GF-D8 (cell line): Measurements from ENCODE around the gene SPOCK2.

Experiments used
- DNase-seq: peaks from one replicate; lab custom pipeline; 2025; lab: John Stamatoyannopoulos, UW

Gene SPOCK2

DNA sequence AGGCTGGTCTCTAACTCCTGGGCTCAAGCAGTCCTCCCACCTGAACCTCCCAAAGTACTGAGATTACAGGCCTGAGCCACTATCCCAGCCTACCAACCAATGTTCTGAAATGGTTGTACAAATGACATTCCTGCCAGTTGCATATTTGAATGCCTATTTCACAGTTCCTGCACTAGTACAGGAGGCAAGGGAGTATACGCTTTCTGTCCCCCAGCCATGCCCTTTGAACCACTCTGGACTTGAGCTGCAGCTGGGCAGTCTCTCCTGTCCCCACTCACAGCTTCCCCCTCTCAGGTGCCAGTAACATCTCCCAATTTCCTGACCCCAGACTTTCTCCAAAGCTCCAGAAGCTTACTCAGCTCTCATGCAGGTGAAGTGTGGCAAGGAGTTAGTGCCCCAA lies 58.9 kb downstream of the SPOCK2 start:
- no peak for DNase-seq

DNA sequence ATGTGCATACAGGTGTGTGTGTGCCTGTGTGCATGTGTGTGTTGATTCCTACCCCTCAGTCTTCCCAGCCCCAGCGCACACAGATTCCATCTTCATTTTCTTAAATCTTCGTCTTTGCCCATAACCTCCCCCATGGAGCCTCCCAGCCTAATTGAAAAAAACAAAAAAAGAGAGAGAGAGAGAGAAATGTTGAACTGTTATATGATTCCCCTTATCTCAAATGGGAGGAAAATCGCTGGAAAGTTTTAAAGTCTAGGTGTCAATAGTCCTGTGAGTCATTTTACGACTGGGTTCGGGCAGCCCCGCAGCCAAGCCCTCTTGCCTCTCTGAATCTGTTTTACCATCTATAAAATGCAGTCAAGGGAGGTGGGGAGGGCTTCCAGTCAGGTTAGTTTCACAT lies 60.9 kb downstream of the SPOCK2 start:
- no peak for DNase-seq

DNA sequence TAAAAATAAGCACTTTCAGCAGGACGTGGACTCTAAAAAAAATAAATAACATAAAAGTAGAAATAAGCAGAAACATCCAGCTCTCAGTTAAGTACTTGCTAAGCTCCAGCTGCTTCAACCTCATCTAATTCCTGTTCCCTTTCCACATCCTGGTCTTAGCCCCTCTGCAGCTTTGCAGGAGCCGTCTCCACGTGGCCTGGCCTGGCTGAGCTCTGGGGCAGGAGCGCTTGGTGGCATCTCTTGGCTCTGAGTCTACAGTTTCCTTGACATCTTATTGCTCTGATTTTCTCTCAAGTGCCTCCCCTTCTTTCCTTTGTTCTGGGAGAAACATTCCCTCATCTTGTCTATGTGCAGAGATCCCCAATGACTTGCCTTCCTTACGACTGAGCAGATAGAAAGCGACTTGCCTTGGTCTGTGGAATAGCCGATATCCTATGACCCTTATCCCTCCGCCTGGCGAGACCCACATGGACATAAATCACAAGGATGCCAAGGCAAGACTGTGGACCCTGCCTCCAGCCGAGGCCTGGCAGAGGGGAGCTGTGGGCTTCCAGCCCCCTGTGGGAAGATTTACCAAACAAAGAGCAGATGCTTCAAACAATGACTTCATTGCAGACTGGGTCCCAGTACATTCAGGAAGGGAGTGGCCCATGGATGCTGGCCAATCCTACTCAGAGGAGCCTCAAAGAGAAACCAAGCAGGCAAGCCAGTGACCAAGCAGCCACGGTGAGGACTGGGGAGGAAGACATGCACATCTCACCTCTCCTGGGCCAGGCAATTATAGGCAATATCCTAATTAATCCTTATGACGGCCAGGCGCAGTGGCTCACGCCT lies 61.9 kb downstream of the SPOCK2 start:
- no peak for DNase-seq

DNA sequence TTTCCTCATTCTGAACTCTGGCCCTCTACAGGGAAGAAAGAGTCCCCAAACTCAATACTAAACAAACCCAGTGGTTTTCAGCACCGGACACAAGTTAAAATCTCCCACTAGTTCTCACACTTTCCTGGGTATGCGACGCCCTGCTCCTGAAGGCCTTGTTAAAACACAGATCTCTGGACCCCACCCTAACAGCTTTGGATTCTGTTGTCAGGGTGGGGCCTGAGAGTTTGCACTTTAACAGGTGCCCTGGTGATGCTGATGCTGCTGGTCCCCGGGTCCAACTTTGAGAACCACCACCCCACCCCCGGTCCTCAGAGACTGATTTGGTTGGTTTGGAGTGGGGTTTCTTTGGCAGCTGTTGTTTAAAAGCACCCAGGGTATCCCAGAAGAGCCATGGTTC lies 62.5 kb downstream of the SPOCK2 start:
- no peak for DNase-seq

DNA sequence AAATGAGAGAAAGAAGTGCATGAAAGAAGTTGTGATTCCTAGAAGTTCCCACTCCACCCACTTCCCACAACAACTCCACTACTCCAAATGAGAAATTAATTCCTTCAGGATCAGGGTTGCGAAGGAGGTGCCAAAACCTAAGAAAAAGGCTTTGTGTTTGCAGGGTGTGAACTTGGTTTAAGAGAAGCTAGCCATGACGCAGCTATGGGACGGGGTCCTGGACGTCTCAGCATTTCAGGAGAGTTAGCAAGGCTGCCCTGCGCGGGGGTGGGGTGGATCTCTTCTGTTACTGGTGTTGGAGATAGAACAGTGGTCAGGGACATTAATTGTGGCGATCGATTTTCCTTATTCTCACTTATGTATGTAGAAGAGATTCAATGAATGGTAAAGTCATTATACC lies 63.0 kb downstream of the SPOCK2 start:
- no peak for DNase-seq

DNA sequence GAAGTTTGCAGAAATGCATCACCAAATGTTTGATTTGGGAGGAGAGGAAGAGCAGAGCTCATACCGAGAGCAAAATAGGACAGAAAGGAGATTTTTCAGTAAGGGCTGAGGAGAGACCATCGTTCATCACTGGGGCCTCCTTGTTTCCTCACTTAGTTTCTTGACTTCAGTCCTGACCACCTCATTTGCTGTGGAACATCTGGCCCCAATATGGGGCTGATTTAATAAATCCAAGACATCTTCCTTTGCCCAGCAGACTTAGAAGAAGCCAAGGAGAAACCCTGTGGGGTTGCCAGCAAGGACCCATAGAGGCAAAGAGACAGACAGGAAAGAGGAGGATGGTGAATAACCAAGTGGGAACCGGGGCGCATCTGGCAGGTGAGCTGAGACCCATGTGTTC lies 63.8 kb downstream of the SPOCK2 start:
- DNase-seq = no peak

DNA sequence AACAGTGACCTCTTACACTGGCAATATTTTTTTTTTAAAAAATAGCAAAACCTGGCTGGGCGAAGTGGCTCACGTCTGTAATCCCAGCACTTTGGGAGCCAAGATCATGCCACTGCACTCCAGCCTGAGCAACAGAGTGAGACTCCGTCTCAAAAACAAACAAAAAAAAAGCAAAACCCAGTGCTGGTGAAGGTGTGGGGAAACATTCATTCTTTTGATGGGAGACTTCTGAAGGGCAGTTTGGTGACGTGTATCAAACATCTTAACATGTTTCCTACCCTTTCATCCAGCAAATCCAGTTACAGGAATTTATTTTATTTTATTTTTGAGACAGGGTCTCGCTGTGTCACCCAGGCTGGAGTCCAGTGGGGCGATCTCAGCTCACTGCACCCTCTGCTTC lies 66.1 kb downstream of the SPOCK2 start:
- no peak for DNase-seq

DNA sequence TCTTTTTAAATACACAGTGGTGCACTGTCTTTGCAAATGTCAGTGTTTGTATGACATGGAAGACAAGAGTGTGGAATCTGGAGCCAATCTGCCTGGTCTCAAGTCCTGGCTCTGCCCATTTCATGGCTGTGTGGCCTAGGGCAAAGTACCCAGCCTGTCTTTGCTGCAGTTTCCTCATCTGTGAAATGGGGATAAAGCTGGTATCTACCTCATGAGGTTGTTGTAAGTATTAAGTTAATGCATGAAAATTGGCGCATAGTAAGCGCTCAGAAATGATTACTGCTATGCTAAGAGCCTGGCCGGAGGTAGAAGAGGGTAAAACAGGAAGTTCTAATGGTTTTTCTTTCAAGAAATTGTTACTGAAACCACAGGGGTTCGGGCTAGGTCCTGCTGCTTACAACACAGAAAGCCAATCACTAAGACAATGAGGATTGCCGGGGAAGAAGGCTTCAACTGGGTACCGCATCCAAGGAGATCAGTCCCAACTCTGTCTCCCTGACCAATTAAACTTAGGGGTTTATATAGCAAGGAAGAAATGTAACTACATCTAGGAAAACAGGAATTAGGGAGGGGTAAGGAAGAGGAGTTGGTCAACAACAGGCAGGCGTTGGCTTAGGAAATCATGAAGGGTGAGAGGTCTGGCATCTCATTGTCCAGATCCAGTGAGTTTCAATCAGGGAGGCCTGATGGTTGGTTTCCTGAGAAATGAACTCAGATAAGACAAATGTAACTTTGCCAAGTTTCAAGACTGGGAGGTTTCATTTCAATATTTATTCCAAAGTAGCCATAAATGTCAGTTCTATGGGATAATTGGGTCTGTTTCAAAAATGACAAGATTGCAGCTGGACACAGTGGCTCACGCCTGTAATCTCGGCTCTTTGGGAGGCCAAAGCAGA lies 67.2 kb downstream of the SPOCK2 start:
- no peak for DNase-seq

DNA sequence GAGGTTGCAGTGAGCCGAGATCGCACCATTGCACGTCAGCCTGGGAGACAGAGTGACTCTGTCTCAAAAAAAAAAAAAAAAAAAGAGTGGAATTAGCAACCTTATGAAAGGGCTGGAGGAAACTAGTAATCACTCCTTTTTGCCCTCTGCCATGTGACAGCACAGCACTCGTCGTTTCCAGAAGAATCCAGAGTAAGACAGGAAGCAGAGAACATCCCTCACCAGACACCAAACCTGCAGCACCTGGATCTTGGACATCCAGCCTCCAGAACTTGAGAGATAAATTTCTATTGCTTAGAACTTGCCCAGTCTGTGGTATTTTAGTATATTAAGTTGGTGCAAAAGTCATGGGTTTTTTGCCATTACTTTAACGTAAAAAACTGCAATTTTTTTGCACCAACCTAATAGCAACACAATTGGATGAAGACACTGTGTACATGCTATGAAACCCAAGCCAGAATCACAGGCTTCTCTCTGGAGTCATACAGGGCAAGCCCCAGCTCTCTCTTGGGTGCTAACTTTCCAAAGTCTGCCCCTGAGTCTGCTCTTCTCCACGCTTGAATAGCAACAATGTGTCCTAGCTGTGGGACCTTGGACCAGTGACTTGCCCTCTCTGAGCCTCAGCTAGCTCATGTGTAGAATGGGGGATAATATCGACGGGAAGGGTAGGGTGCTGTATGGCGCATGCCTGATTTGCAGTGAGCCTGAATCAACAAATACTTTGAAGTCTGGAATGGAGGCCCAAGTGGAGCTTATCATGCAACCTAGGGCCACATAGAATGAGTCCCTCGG lies 69.1 kb downstream of the SPOCK2 start:
- no peak for DNase-seq

DNA sequence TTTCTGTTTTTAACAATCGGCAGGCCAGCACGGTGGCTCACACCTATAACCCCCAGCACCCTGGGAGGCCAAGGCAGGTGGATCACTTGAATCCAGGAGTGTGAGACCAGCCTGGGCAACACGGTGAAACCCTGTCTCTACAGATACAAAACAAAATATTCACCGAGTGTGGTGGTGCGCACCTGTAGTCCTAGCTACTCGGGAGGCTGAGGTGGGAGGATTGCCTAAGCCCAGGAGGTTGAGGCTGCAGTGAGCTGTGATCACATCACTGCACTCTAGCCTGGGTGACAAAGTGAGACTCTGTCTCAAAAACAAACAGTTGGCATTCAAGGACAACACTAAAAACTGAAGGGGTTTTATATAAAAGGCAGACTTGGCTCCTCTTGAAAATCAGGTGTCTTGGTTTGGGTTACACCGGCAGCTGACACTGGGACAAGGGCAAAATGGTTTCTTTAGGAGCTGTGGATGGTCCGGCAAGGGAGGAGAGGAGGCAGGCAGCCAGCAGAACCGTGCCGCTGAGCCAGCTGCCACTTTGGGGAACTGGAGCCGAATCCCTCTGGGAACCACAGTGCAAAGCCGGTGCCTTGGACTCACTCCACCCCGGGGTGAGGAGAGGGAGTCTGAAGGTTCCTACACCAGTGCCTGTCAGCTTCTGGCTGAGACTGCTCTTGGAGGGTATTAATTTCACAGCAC lies 71.6 kb downstream of the SPOCK2 start:
- no peak for DNase-seq

DNA sequence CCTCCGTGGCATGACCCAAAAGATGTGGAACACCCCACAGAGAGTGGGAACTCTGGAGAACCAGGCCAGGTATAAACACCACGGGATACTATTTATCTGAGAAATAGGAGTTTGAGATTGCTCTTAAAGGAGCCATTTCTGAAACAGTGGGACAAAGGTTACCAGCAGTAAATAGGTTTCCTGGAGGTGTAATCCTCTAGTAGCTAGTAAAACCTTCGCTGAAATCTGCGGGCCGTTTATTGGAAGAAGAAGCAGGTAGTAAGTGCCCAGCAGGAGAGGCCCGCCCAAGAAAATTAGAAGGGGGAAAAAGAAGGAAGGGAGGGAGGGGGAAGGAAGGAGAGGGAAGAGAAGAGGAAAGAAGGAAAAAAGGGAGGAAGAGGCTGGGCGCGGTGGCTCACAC lies 72.5 kb downstream of the SPOCK2 start:
- DNase-seq = no peak

DNA sequence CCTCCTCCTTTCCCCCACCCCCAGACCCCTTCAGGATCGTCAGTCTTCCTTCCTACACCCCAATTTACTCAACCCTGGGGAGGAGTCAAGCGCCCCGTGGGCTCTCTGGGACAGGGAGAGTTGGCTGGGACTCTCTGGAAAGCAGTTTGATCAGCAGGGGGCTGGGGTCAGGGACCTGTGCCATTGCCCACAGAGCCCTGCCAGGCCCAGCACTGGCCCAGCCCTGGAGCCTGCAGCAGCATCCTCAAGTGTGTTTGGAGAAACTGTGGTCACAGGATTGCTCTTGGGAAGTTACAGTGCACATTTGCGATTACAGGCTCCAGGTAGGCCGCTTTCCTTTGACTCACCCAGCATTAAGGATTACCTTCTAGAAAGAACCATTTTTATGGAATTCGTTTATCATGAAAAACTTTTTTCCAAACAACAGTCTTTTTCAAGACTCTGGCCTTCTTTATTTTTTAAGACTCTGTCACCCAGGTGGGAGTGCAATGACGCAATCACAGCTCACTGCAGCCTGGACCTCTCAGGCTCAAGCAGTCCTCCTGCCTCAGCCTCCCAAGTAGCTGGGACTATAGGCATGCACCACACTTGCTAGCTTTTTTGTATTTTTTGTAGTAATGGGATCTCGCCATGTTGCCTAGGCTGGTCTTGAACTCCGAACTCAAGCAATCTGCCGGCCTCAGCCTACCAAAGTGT lies 73.4 kb downstream of the SPOCK2 start:
- DNase-seq = no peak

DNA sequence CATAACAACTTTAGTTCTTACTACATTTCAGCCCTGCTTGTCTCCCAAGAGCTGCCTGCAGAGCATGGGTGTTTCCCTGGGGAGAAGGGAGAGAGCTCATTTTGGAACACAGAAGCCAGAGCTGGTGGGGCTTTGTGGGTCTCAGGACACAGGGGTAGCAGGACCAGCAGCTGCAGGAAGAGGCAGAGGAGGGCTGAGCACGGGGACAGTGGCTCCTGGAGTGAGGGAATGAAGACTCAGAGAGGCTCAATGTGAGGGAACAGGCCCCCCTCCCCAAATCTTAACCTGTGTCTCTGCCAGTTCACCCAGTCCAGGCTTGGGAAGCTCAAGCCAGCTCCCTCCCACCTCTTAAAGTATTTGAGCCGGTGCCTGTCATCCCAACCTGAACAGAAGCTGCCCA lies 74.2 kb downstream of the SPOCK2 start:
- no peak for DNase-seq

DNA sequence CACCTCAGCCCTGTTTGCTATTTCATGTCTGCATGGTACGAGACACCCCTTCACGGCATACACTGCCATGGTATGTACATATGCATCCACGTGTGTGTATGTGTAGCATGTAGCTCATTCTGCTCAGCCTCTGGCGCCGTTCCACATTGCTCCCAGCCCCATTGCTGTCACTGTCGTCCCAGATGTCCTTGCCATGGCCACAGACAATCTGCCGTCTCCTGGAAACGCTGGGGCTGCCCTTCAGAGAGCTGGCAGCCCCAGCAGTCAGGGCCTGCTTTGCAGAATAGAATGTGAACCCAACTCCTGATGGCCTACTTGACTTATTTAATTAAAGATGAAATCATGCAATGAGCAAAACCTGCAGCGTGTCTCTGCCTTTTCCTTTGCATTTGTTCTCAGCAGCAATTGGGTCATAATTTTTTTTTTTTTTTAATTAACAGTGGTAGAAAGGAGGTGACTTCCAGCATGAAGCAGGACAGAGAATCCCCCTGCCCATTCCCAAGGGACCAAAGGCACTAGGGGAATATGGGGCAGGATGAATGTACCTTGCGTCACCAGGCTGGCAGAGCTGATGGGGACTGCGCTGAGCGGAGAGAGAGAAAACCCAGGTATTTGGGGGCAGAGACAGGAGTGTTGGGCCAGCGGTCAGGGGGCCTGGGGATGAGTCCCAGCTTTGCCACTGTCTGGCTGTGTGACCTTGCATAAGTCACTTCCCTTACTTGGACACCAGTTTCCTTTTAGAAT lies 75.0 kb downstream of the SPOCK2 start:
- no peak for DNase-seq

DNA sequence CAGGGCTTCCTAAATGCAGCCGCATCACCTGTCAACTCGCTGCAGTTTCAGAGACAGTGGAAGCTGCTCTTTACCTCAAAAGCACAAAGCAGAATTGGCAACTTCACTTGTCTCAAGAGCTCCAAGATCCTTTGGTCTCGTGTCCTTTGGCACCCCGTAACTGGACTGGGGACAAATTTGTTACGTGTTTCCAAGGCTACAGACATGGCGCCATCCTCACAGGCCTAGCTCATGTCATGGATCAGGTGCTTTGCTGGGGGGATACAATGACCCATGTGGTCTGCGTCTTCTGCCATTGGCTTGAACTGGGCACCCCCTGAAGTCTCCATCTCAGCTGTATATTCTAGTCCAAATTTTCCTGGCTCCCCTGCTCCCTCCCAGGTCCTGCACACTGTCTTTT lies 75.6 kb downstream of the SPOCK2 start:
- no peak for DNase-seq

DNA sequence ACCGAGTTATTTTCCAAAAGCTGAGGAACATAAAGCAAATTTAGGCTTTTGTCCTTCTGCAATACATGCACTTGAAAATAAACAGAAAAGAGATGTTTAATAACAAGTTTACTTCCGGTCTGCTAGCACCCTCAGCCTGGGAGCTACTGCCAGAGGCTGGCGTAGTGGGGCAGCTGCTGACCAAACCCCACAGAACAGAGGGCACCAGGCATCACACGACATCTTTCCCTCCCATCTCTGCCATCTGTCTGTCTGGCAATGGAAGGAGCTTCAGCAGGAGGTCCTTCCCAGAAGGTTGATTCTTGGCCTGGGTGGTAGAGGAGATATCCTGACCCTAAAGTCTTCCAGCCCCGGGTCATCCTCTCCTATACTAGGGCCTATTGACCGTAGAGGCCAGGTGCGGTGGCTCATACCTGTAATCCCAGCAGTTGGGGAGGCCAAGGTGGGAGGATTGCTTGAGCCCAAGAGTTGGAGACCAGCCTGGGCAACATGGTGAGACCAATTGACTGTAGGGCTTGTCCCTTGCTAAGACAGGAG lies 76.3 kb downstream of the SPOCK2 start:
- no peak for DNase-seq

DNA sequence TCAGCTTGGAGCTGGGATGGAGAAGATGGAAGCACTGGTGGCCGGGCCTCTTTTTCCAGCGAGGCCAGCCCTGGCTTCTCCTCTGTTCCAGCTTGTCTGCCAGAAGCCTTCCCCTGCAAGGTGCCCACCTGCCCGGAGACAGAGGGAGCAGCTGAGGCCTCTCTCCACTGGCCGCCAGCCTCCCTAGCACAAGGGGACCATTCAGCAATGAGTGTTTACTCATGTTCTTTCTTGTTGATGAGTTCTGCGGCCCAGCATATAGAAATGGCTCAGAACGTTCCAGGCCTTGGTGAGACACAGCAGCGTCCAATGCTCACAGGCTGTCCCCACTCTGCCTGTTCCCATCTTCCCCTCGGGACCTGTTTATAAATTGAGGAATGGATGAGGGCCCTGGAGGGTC lies 76.9 kb downstream of the SPOCK2 start:
- DNase-seq = no peak

DNA sequence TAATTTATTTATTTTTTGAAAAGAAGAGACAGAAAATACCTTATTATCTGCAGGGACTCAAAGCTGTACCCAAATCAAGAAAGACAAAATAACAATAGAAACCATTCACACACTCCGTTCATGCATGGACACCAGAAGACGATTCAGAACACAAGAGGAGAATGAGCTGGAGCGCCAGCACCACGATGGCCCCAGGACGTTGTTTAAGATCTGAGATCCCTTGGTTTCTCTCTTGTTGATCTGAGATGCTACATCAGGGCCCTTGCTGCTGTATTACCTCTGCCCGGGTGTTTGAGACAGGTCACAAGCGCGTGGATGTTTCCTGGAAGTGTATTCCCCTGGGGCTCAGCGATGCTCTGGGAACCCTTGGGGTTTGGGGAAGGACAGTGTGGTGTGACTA lies 77.3 kb downstream of the SPOCK2 start:
- no peak for DNase-seq

DNA sequence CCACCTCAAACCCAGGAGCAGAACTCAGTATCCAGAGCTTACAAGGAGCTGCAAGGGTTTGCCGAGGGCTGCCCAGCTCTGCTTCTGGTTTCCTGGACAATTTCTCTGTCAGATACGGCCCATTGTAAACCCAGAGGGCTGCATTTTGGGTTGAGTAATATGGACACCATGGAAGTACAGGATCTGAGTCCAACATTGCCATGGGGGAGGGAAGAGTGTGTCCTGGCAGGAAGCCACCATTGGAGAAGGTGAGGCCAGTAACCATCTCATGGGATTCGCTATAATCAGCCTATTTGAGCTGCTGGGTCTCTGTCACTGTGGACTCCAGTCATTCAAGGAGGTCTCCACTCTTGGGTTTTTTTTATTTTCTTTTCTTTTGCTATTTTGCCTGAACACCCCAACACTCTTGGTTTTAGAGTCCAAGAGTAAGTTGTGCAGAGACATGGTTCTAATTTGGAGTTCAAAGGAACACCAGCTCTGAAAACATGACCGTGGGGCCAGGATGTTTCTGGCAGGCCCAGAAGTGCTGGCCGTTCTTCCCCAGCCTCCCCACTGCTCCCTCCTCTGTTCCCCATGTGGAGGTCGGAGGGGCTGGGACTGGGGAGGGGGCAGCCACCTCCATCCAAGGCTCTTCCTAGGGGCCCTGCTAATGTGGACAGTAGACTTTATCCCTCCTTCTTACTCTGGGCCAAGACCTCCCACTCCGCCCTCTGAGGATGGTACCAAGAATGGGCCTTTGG lies 77.9 kb downstream of the SPOCK2 start:
- no peak for DNase-seq
